ENCODE results near the gene SAP30. TPM values are rescaled to one million over a fixed set of nuclear protein-coding genes. Genes with fewer than 3 reads are reported as not detected.

The SAP30 gene
- total and polyA plus RNA-seq, 2 of the 4 experiments (the other 2 are of a cell fraction) = 3.8 to 11.7 TPM

- no peak overlapping the region for H3K4me2 ChIP-seq (ENCODE audit: low read depth, low read length)
Observed at GRCh38 chr4:173367285-173367684, 3.5 kb upstream of the SAP30 start.

More at GRCh38 chr4:173367285-173367684, 3.5 kb upstream of the SAP30 start:
- POLR2A ChIA-PET (ENCODE audit: unreplicated experiment) = no interaction called here
- H3K79me1 ChIP-seq (ENCODE audit: low read depth in 1 of 2, low read length in 2 of 2) = peaks cover 0 to 4% of the 10 kb centered on the region in 2 experiments; a peak in 1 of 4 replicates
- intact Hi-C loops (cut with micrococcal nuclease) = no loop called here
- no peak overlapping the region for H3K18ac ChIP-seq (ENCODE audit: low read depth, low read length)
- H3K4me3 ChIP-seq (ENCODE audit: insufficient read depth, low read depth, low read length) = no peak overlapping the region
- H4K20me1 ChIP-seq (ENCODE audit: insufficient read depth, low read length) = no peaks in the 10 kb centered on the region
- in situ Hi-C loops (cut with MboI; ENCODE audit: low sequenced_read_pairs) = no loop called here
- no peak overlapping the region for H3K4ac ChIP-seq (ENCODE audit: low read depth, low read length)
- H2BK20ac ChIP-seq (ENCODE audit: low read depth, low read length) = no peak overlapping the region
- H4K91ac ChIP-seq (ENCODE audit: insufficient read depth, low read depth, low read length) = no peak overlapping the region
- no peak for TF ChIP-seq SMC3 (IDR thresholded peaks at IDR 0.05; ENCODE audit: low read depth, low read length)
- no peak for TF ChIP-seq NFE2L2 (IDR thresholded peaks at IDR 0.05; ENCODE audit: low read depth, low read length)
- TF ChIP-seq, protein P1, sequence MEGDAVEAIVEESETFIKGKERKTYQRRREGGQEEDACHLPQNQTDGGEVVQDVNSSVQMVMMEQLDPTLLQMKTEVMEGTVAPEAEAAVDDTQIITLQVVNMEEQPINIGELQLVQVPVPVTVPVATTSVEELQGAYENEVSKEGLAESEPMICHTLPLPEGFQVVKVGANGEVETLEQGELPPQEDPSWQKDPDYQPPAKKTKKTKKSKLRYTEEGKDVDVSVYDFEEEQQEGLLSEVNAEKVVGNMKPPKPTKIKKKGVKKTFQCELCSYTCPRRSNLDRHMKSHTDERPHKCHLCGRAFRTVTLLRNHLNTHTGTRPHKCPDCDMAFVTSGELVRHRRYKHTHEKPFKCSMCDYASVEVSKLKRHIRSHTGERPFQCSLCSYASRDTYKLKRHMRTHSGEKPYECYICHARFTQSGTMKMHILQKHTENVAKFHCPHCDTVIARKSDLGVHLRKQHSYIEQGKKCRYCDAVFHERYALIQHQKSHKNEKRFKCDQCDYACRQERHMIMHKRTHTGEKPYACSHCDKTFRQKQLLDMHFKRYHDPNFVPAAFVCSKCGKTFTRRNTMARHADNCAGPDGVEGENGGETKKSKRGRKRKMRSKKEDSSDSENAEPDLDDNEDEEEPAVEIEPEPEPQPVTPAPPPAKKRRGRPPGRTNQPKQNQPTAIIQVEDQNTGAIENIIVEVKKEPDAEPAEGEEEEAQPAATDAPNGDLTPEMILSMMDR (conservative IDR thresholded peaks at IDR 0.05; ENCODE audit: low read depth, low read length) = no peak
- no peak for TF ChIP-seq ELK1 (IDR thresholded peaks at IDR 0.05; ENCODE audit: borderline replicate concordance, low read depth, low read length)
- TF ChIP-seq CEBPB (IDR thresholded peaks at IDR 0.05; ENCODE audit: low read depth, low read length) = no peak
- no peak for TF ChIP-seq RAD21 (IDR thresholded peaks at IDR 0.05; ENCODE audit: low read length)
- TF ChIP-seq FOS (IDR thresholded peaks at IDR 0.05; ENCODE audit: low read depth, low read length) = no peak
- TF ChIP-seq RCOR1 (IDR thresholded peaks at IDR 0.05; ENCODE audit: insufficient replicate concordance, low read length) = no peak
- H3K27ac ChIP-seq (ENCODE audit: insufficient read depth, low read length) = no peak overlapping the region
- H3K9me1 ChIP-seq (ENCODE audit: insufficient read depth, low read length) = 0 out of 2 replicates have a peak, but pooled peaks cover 5% of the 10 kb centered on the region
- ATAC-seq (ENCODE audit: low read depth) (no peak), DNase-seq (peak; percentile 22)
- H3K23ac ChIP-seq (ENCODE audit: low read depth, low read length) = no peak overlapping the region
- no peak overlapping the region for H2AFZ ChIP-seq (replicated peaks; ENCODE audit: low read length, poor library complexity)
- H3K4me1 ChIP-seq (ENCODE audit: control insufficient read depth, insufficient read depth, low read length) = no peaks in the 10 kb centered on the region; the same call in 1 of the 2 replicates
- no peaks in the 10 kb centered on the region for H3K9me3 ChIP-seq (ENCODE audit: control insufficient read depth, insufficient read depth, low read length)
- H4K5ac ChIP-seq (ENCODE audit: low read depth, low read length) = no peak overlapping the region
- no peak overlapping the region for H3K14ac ChIP-seq (replicated peaks; ENCODE audit: low read depth, low read length)
- no peak overlapping the region for H2AK5ac ChIP-seq (ENCODE audit: low read depth, low read length)
- H2BK5ac ChIP-seq (ENCODE audit: low read depth, low read length, poor library complexity, severe bottlenecking) = no peak overlapping the region
- dilution Hi-C loops (cut with HindIII; ENCODE audit: low sequenced_read_pairs, unreplicated experiment) = no loop called here
- H3K36me3 ChIP-seq (ENCODE audit: control insufficient read depth, insufficient read depth, low read length) = no peaks in the 10 kb centered on the region
- no peak overlapping the region for H2BK15ac ChIP-seq (ENCODE audit: low read depth, low read length)
- H3K27me3 ChIP-seq (ENCODE audit: control insufficient read depth, insufficient read depth, low read length) = no peaks in the 10 kb centered on the region
- H2AK9ac ChIP-seq (replicated peaks; ENCODE audit: low read depth, low read length, poor library complexity) = no peak overlapping the region
- CTCF ChIA-PET = interaction anchor here (1.3 kb wide), 1 partner anchor 10 kb away, joined by 3 read pairs; no protein-coding TSS in a partner anchor
- no peak overlapping the region for H2BK120ac ChIP-seq (ENCODE audit: low read depth, low read length)
- H3K9ac ChIP-seq (ENCODE audit: low read depth, low read length) = no peak overlapping the region
- H4K8ac ChIP-seq (ENCODE audit: low read depth in 2 of 2, low read length in 2 of 2) = no peak overlapping the region
- BruUV-seq (replicated peaks) = no TSS peak
- no peak overlapping the region for H3K56ac ChIP-seq (ENCODE audit: extremely low read depth, insufficient read depth, low read length)
